Stimulated activated CD4-positive, alpha-beta T cell treated with anti-CD3 and anti-CD28 coated beads, Interleukin-2, amount 100 ng/mL, for 24 hours (primary cell): Measurements from ENCODE around the gene STK39.
"Not testable (repeated sequence)": the region's sequence is repeated elsewhere in the genome, so short reads cannot be mapped to it uniquely, and the experiment has no call there.

Experiments
- DNase-seq, 2 donors: peaks; one replicate each; pipeline ENCODE4 v3.0.0-alpha.2; 2020

STK39 gene

DNA sequence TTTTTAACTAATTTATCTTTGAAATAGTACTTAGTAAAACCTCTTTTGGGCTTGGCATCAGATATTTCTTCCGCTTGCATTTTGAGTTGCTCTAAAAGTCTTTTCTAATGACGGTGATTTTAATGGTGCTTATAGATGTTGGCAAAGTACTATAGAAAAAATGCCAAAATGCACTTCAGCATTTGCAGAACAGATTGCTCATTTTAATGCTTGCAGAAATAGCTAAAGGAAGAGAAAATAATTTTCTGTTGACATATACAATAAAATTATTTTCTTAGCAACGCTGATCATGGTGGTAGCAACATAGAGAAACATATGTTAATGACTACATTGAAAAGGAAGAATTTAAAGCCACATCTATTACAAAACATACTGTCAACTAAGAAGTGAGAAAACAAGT lies 170.7 kb downstream of the STK39 start:
- DNase-seq, result no peak

- DNase-seq, result no peak
These were observed 171.9 kb downstream of the STK39 start for GRCh38 chr2:168075446-168075845.

GRCh38 chr2:168072626-168073303 lies 174.6 kb downstream of the STK39 start:
- no peak for DNase-seq

DNA sequence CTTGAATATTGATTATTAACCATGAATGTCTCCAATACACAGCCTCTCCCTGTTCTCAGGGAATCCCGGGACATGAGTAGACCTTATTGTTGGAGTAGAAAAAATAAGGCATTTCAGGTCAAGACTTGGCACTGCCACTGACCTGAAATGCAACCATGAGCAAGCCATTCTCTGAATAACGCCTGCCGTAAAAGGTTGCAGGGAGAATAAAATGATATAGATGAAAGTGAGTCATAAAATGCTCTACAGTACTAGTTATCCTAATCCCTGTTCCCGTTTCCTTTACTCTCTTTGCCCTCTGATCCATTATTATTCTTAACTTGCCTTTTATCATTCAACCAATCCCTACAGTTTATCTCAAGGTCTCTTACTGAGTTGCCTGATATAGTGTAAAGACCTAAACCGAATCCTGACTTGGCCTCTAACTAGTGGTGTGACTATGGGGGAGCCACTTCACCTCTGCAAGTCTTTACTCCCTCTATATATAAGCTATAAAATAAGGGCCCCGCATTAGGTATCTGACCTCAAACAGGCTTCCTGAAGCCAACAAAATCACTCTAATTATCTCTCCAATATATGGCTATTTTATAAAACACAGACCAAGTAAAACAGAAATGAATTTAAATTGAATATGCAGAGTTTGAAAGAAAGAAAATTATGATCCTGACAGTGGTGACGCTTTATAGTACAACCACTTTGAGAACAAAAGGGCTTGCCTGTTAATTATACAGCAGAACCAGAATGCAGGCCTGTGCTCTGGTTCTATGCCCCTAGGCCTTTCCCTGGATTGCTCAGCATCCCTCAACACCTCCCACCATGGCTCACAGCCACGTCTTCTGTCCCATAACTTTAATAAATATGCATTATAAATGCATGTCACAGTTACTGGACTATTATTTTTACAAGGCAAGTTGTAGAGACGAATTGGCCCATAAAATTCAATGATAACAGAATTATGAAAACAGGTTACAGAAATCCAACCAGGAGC lies 183.1 kb downstream of the STK39 start:
- no peak for DNase-seq

GRCh38 chr2:168062936-168063335 lies 184.5 kb downstream of the STK39 start:
- no peak for DNase-seq

DNA sequence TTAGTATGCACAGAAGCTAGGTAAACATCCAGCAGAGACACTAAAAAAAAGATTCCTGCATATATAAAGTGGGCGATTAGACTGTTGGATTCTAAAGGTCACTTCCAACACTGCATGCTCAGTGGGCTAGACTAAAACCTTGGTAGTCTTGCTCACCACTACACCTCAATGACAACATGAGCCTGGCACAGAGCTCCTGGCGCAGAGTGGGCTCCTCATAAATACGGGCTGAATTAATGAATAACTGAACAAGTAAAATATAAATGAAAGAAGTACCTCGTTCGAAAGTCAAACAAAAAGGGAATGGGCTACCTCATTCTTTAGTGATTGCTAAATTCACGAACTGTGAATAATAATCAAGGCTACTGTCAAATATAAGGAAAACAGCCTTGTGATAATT lies 185.3 kb downstream of the STK39 start:
- no peak for DNase-seq

DNA sequence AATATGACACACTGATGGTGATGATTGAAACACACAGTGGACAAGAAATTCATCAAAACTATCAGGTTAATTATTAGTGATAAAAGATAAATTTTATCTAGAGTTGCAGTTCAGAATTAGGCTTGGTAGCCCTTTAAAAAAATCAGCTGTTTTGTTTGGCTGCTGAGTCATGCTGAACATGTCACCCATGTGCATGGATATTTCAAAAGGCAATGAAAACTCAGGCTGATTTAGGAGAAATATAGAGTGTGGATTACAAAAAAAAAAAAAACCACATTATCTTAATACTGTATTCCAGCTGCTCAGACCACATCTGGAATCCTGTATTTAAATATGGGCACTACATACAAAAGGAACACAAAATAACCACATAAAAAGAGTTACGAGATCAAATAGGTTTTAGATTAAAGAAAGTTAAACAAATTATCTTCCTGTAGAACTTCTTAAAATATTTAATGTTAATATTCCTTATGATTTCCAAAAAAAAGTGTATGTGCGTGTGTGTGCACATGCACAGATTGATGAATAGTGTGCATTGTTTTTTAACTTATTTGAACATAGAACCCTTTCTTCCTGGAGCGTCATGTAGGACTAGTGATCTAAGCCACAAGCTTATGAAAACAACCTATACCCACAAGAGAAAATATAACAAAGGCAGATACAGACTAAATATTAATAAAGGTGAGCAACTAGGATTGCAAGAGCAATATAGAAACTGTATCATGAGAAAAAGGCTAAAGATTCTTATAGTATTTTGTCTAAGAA lies 186.2 kb downstream of the STK39 start:
- no peak for DNase-seq

GRCh38 chr2:168059758-168060157 lies 187.6 kb downstream of the STK39 start:
- no peak for DNase-seq

DNA sequence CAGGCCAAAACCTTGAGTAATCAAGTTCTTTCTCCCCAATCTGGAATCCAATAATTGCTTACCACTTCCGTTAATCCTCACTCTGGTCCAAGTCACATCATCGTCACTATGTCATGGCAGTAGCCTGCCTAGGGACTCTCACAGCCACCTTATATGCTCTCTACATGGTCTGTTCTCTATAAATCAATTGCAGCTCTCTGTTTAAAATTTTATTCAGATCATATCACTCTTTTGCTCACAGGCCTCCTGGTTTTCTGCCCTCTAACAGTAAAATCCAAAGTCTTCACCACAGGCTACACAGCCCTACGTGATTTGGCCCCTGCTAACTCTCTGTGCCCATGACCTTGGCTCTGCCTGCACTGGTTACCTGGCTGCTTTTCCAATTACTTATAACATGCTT lies 188.7 kb downstream of the STK39 start:
- no peak for DNase-seq

DNA sequence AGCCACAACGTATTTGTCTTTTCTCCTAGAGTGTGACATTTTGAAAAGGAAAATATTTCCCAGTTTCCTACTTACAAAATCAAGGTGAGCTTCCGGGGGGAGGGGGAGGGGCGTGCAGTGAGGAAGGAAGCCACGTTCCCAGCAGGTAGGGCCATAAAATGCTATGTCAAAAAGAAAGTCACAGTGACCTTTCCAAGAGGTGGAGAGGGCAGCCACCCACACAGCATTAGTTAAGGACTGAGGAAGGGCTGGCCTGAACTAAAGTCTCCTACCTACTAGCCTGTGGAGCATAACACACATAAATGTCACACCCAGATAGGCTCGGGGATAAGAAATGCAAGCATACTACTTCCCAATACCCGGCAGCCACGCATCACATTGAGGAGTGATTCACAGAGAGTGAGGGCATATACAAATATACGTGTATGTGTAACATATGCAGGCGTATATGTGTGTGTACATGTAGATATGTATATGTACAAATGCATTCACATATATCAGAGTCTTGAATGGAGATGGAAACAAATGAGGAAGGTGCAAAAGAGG lies 191.1 kb downstream of the STK39 start:
- no peak for DNase-seq

DNA sequence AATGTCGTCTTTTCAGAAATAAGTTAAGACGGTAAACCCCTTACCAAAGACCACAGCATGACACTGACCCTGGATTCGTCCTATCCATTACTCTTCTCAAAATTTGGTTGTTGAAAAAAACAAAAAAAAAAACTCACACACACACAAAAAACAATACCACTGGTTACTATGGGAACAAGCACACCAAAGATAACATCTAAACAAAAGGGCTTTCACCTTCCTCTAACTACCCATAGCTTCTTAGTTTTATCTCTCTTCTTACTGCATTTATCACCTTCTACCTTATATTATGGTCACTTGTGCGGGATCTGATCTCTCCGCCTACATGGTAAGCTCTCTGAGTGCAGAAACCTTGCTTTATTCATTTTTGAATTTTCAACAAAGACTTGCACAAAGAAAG lies 192.7 kb downstream of the STK39 start:
- no peak for DNase-seq

DNA sequence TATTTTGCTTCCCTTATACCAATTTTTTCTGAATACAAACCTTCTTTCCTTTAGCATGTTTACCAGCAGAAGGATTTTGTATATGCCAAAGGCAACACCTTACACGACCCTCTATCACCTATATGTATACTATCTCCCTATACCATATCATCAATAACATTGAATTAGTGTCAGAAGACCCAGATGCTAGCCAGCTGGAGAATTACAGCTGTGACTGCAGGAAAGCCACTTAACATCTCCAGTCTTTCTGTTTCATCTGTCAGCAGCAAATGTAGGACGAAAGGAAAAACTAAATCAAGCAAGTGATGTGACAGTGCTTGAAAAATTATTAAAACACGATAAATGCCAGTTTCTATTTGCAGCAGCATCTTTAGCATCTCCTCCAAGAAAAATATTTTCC lies 193.7 kb downstream of the STK39 start:
- DNase-seq, result no peak

DNA sequence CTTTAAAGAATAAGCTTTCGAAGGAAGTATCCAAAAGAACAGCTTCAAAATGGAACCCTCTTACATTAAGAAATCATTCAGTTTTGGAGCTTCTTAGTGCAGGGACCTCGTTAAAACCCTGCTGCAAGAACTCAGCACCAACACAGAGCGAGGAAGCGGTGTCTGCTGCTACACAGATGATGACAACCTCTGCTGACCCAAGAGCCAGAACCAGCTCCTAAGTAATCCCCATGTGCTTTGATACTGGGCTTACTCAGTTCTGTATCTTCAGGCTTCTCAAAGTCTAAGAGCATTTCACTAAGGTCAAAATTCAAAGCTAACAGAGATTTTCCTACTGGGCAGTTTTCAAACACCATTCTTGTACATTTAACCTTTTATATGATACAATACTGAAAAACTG lies 194.6 kb downstream of the STK39 start:
- DNase-seq, result no peak

DNA sequence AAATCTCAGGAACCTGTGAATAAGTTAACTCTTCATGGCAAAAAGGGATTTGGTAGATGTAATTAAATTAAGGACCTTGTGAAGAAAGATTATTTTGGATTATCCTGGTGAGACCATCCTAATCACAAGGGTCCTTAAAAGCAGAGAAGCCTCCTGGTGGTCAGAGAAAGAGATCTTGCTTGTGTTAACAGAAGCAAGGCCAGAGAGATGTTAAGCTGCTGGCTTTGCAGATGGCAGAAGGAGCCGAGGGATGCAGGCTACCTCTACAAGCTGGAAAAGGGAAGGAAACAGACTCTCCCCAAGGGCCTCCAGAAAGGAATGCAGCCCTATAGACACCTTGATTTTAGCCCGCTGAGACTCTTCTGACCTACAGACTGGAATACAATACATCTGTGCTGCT lies 197.0 kb downstream of the STK39 start:
- no peak for DNase-seq

DNA sequence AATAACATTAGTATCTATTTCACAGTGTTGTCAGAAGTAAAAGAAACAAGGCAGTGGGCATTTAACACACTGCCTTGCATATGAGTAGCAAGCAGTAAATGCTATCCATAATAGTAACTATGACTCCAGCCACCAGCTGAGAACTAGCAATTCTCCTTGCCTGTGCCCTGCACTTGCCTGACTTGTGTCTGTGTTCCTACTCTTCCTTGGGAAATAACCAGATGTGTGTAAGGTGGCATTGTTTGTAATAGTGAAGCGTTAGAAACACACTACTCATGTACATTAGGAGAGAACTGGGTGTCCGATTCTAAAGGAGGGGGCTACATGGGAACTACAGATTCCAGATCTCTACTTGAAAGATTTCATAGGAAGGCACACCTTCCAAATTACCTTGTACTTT lies 197.8 kb downstream of the STK39 start:
- DNase-seq, result no peak

DNA sequence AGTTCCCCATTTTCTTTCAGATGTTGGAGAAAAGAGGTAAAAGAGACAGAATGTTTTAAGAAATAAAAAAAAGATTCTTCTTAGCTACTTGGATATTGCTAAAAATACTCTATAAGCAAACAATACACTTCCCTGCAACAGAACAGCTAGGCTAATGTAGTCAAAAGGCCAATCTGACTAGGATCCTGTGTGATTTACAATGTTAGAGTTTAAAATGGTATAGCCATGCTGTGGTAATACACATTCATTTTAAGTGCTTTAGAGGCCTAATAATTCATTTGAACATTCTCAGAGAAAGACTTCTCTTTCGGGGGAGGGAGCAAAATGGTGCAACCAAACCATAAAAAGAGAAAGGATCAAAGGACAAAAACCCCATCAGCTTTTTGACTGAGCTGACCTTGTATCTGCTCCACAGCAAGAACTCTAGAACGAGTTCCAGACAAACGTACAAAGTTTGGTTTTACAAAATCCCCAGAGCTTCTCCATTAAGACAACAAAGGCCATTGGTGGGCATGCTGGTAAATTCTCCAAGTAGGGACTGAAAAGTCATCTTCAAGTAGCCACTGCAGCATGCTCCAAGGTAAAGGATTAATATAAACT lies 200.2 kb downstream of the STK39 start:
- no peak for DNase-seq

DNA sequence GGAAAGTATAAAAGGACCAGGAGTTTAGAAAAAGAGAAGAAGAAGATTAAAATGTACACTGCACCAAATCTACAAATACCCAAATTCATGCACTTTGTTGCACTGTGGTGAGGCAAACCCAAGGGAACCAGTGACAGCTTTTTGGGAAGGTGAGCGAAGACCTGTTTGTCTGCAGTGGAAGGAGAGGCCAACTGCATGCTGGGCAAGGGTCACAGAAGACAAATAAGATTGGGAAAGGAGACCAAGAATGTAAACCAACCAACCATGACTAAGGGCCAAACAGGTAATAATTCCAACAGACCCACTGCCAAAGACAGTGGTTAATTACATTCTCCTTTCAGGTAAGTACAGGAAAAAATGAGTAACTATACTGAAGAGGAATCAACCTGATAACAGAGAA lies 202.8 kb downstream of the STK39 start:
- no peak for DNase-seq

DNA sequence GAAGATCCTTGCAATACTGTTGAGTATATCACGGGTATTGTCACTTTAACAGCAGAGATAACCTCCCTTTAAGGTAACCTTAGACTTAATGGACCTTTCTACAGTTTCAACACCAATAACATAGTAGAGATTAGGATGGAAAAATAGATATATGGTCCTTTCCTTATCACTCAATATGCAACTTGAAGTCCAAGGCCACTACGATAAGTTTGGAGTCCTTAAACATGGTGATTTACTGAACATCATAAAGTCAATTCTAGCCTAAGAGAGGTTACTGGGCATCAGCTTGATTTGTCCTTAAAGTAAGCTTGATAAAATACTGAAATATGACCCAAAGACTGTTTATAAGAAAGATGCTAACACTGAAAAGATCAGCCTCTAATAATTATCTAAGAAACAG lies 203.2 kb downstream of the STK39 start:
- no peak for DNase-seq

DNA sequence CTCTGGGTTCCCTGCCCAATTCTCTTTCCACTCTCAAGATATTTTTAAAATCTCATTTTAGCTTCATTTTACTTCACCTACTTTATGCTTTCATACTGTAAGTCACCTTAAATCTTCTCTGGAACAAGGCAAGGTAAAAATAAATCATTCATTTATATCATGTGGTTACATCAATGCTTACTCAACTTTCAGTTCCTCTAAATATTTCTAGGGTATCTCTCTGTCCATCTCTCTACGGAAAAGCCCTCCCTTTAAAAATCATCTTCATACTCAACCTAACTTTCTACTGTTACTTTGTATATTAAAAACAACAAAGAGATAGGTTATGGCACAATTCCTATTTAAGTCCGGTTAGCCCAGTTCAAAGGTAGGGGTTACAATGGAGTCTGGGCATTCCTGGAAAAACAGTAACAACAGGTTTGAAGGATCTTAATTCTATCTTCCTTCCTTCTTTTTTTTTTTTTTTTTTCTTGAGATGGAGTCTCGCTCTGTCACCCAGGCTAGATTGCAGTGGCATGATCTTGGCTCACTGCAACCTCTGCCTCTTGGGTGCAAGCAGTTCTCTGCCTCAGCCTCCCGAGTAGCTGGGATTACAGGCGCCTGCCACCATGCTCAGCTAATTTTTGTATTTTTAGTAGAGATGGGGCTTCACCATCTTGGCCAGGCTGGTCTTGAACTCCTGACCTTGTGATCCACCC lies 205.1 kb downstream of the STK39 start:
- DNase-seq, result not testable (repeated sequence)

DNA sequence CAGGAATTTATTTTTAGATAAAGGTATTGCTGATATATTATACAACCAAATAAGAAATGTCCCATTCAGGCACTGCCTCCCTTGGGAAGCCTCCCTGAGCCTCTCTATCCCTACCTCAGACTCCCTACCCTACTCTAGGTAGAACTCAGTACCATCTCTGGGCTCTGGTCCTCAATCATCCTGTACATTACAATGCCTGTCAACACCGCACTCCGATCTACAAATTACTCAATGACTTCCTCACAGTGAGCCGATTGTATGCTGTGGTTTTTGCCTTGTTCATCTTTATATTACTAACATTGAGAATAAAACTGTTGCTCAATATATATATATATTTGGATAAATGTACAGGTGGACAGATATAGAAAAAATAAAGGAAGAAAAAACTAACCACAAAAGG lies 207.5 kb downstream of the STK39 start:
- no peak for DNase-seq

DNA sequence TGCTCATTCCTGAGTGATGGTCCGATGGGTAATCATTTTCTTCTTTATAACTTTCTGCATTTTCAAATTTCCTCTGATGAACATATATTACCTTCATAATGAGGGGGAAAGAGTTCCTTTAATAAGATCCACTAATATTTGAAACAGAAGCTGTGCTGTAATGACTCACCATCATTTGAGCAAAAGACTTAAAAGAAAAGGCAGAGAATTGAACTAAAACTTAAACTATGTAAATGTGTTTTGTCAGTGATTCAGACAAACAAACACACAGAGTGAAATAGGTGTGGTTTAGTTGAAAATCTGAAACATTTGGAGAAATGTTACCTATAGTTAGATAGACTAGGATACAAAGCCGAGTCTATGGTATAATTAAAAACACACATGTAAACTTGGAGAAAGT lies 209.6 kb downstream of the STK39 start:
- no peak for DNase-seq

- no peak for DNase-seq
These were observed 211.9 kb downstream of the STK39 start for GRCh38 chr2:168035458-168035857.
